Spleen (tissue), 11 donors: Measurements from ENCODE around the gene PLAU. TPM values are rescaled to one million over a fixed set of nuclear protein-coding genes. Genes with fewer than 3 reads are reported as not detected.
A peak's percentile ranks its signal among the peaks of the same experiment; 100 is the strongest.

Experiments
- DNase-seq: peaks from one replicate; pipeline ENCODE4 v3.0.0-alpha.2; 2020
- H3K27ac ChIP-seq, 8 donors: fragments of 200-600 bp; sonication (generic) in 7 of 8; 1 replicate in 4 of 8; 2 replicates in 4 of 8; pipeline versions ENCODE4 v1.5.0 to v1.8.0; 2016 to 2021; ENCODE audit warnings: inconsistent platforms in 4 of 8, mild to moderate bottlenecking in 4 of 8, moderate library complexity in 1 of 8
- H3K27me3 ChIP-seq, 7 donors: fragments of 200-600 bp; sonication (generic) in 6 of 7; replicated peaks in 1 of 7; 1 replicate in 4 of 7; 2 replicates in 3 of 7; pipeline versions ENCODE4 v1.5.0 to v1.8.0; 2016 to 2021; ENCODE audit warnings: inconsistent platforms in 3 of 7, mild to moderate bottlenecking in 1 of 7
- H3K36me3 ChIP-seq, 6 donors: fragments of 200-600 bp; sonication (generic) in 5 of 6; 1 replicate in 4 of 6; 2 replicates in 2 of 6; pipeline versions ENCODE4 v1.5.0 to v1.8.0; 2016 to 2021; ENCODE audit warnings: inconsistent platforms in 2 of 6
- H3K4me1 ChIP-seq, 6 donors: fragments of 200-600 bp; sonication (generic) in 5 of 6; 1 replicate in 3 of 6; 2 replicates in 3 of 6; pipeline versions ENCODE4 v1.5.0 to v1.8.0; 2016 to 2021; ENCODE audit warnings: inconsistent platforms in 3 of 6
- H3K4me3 ChIP-seq, 8 donors: fragments of 200-600 bp; sonication (generic) in 7 of 8; 1 replicate in 4 of 8; 2 replicates in 4 of 8; pipeline versions ENCODE4 v1.5.0 to v1.8.0; 2016 to 2021; ENCODE audit warnings: inconsistent platforms in 4 of 8, mild to moderate bottlenecking in 4 of 8, moderate library complexity in 2 of 8
- H3K9me3 ChIP-seq, 8 donors: fragments of 200-600 bp; sonication (generic) in 7 of 8; 1 replicate in 4 of 8; 2 replicates in 4 of 8; pipeline versions ENCODE4 v1.5.0 to v1.8.0; 2016 to 2021; ENCODE audit warnings: inconsistent platforms in 4 of 8
- POLR2A ChIP-seq, 3 donors: fragments of 450-650 bp; IDR thresholded peaks; one replicate each; pipeline ENCODE4 v1.5.1; 2017; ENCODE audit warnings: antibody characterized with exemption in 3 of 3, mild to moderate bottlenecking in 1 of 3
- POLR2AphosphoS5 ChIP-seq, 3 donors: sonication (generic); formaldehyde crosslinking; IDR thresholded peaks; one replicate each; pipeline ENCODE4 v1.5.1; 2017; ENCODE audit warnings: antibody characterized with exemption in 3 of 3
- WGBS, 5 donors: extraction: QIAGEN DNeasy Blood & Tissue Kit in 3 of 5; methylation state at CpG; one replicate each; pipeline versions ENCODE4 v1.1.5 to v1.1.7; 2013 to 2018; 5-methylcytosine and 5-hydroxymethylcytosine counted together
- intact Hi-C: fragments of 100-400 bp; cut with DNase I; formaldehyde crosslinking; loops from one replicate; pipeline ENCODE4 v1.15.0; 2023; ENCODE audit warnings: low total_unique reads
- polyA plus RNA-seq, 3 donors: library from polyadenylated mRNA; stranded (reverse); fragments of 200-250 nt; gene quantifications; one replicate each; pipeline ENCODE4 v1.2.1, GENCODE V29; 2013
- total RNA-seq, 7 donors: library from RNA; depleted of rRNA in 3 of 7; stranded (reverse); fragments of >200 nt in 3 of 7; fragmentation: NEBNext Ultra II Directional in 4 of 7; extraction: Animal tissue kit (Norgen Biotek cat#: 25700) in 4 of 7; gene quantifications; one replicate each; pipeline versions ENCODE4 v1.1.0 to v1.2.1, GENCODE V29; 2016 to 2021
- TF ChIP-seq, protein P1 (sequence below), 11 experiments: fragments of 200-600 bp in 7 of 11; fragments of 450-650 bp in 4 of 11; sonication (generic) in 4 of 11; IDR thresholded peaks in 8 of 11; conservative IDR thresholded peaks in 3 of 11; 1 replicate in 7 of 11; 2 replicates in 4 of 11; pipeline versions ENCODE4 v1.4.0 to v1.8.0; 2016 to 2021; ENCODE audit warnings: antibody characterized with exemption in 11 of 11, inconsistent platforms in 4 of 11, mild to moderate bottlenecking in 1 of 11
- donor health status: healthy with polysubstance abuse.
- donor health status: DM: no; HTN: no; CAD: no; lungs with moderate emphysema.
- donor health status: DM: no; HTN: no; CAD: no.
- donor health status: Bipolar disorder and iron deficiency.
- donor health status: healthy.
- donor health status: DM: no; HTN: no; CAD: no.
- donor health status: DM: yes; HTN: yes; CAD: no.

The PLAU gene
- total and polyA plus RNA-seq, 10 donors: 9.6 to 95.0 (median 30.3) TPM

GRCh38 chr10:73965890-73966768 is 55.2 kb downstream of the PLAU start:
- no peaks in the 10 kb centered on the region for H3K36me3 ChIP-seq
- no peak for DNase-seq
- H3K27me3 ChIP-seq: no peaks in the 10 kb centered on the region
- intact Hi-C loops: no loop called here
- WGBS, 5 donors: 55 to 65% (median 63%) methylated on average over 16 of the region's 16 CpGs
- H3K4me1 ChIP-seq: peaks cover 0 to 51% (median 15%) of the 10 kb centered on the region in 6 donors
- H3K27ac ChIP-seq: peak overlapping the region; percentile 42 to 82 (median 76)
- H3K4me3 ChIP-seq: peak overlapping the region in 2 of 8 donors; percentile 5 to 34
- TF ChIP-seq POLR2AphosphoS5 (IDR thresholded peaks at IDR 0.05): peak in 2 of 3 donors; percentile 54 to 65
- TF ChIP-seq, protein P1, sequence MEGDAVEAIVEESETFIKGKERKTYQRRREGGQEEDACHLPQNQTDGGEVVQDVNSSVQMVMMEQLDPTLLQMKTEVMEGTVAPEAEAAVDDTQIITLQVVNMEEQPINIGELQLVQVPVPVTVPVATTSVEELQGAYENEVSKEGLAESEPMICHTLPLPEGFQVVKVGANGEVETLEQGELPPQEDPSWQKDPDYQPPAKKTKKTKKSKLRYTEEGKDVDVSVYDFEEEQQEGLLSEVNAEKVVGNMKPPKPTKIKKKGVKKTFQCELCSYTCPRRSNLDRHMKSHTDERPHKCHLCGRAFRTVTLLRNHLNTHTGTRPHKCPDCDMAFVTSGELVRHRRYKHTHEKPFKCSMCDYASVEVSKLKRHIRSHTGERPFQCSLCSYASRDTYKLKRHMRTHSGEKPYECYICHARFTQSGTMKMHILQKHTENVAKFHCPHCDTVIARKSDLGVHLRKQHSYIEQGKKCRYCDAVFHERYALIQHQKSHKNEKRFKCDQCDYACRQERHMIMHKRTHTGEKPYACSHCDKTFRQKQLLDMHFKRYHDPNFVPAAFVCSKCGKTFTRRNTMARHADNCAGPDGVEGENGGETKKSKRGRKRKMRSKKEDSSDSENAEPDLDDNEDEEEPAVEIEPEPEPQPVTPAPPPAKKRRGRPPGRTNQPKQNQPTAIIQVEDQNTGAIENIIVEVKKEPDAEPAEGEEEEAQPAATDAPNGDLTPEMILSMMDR (IDR thresholded peaks at IDR 0.05 in 8 of 11, conservative IDR thresholded peaks at IDR 0.05 in 3 of 11): no peak
- H3K9me3 ChIP-seq: no peaks in the 10 kb centered on the region

DNA sequence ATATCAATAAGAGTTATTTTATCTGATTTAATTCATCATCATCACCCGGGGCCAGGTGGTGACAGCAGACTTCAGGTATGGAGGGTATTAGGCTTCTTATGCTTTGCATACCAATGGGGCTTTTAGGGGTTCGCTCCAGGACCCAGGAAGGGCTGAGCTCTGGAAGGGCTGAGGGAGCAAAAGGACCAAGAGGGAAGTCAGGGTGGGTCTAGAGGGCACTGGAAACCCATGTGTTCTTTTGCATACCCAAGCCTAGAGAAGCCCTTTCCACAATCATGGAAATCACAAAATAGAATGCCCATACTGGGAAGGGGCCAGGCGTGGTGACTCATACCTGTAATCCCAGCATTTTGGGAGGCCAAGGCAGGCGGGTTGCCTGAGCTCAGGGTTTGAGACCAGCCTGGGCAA is 56.1 kb downstream of the PLAU start:
- peaks cover 0 to 51% (median 15%) of the 10 kb centered on the region in 6 donors for H3K4me1 ChIP-seq
- no peaks in the 10 kb centered on the region for H3K9me3 ChIP-seq
- H3K27ac ChIP-seq: peak overlapping the region in 7 of 8 donors; percentile 42 to 82 (median 77)
- H3K36me3 ChIP-seq: no peaks in the 10 kb centered on the region
- H3K4me3 ChIP-seq: no peak overlapping the region
- no peak for DNase-seq
- intact Hi-C loops: no loop called here
- WGBS, 5 donors: 82 to 97% (median 91%) methylated on average over 4 of the region's 4 CpGs
- TF ChIP-seq POLR2A (IDR thresholded peaks at IDR 0.05): no peak
- TF ChIP-seq, protein P1 (IDR thresholded peaks at IDR 0.05 in 8 of 11, conservative IDR thresholded peaks at IDR 0.05 in 3 of 11): no peak
- TF ChIP-seq POLR2AphosphoS5 (IDR thresholded peaks at IDR 0.05): no peak
- no peaks in the 10 kb centered on the region for H3K27me3 ChIP-seq

Other genes with a start within 250 kb of the PLAU start
- 10 to 100 TPM in 4 of 7 donors, 1 to 10 TPM in 3; 5.4 to 15.7 (median 10.7) TPM for gene AGAP5, start 213.0 kb upstream of the PLAU start, total RNA-seq
- gene AGAP5, start 213.0 kb upstream of the PLAU start, polyA plus RNA-seq: 1 to 10 TPM; 2.6 to 5.8 (median 5.4) TPM
- 10 to 100 TPM; 61.1 to 75.6 (median 71.6) TPM for gene SEC24C, start 166.8 kb upstream of the PLAU start, total RNA-seq
- 10 to 100 TPM; 20.4 to 42.3 (median 28.6) TPM for gene SEC24C, start 166.8 kb upstream of the PLAU start, polyA plus RNA-seq
- 10 to 100 TPM; 14.6 to 31.6 (median 18.3) TPM for gene CHCHD1, start 129.1 kb upstream of the PLAU start, total RNA-seq
- gene CHCHD1, start 129.1 kb upstream of the PLAU start, polyA plus RNA-seq: 10 to 100 TPM; 57.9 to 75.9 (median 73.1) TPM
- 100 to 1,000 TPM in 6 of 7 donors, 10 to 100 TPM in 1; 97.0 to 141 (median 129) TPM for gene ZSWIM8, start 125.5 kb upstream of the PLAU start, total RNA-seq
- 100 to 1,000 TPM in 2 of 3 donors, 10 to 100 TPM in 1; 51.5 to 109 (median 101) TPM for gene ZSWIM8, start 125.5 kb upstream of the PLAU start, polyA plus RNA-seq
- 100 to 1,000 TPM in 5 of 7 donors, 10 to 100 TPM in 2; 84.6 to 159 (median 117) TPM for gene NDST2, start 99.5 kb upstream of the PLAU start, total RNA-seq
- gene NDST2, start 99.5 kb upstream of the PLAU start, polyA plus RNA-seq: 10 to 100 TPM; 10.9 to 21.7 (median 12.3) TPM
- 10 to 100 TPM; 32.7 to 55.2 (median 45.8) TPM for gene CAMK2G, start 36.6 kb upstream of the PLAU start, total RNA-seq
- gene CAMK2G, start 36.6 kb upstream of the PLAU start, polyA plus RNA-seq: 10 to 100 TPM; 10.4 to 18.0 (median 17.1) TPM
- 100 to 1,000 TPM in 3 of 7 donors, 10 to 100 TPM in 4; 42.9 to 214 (median 88.0) TPM for gene VCL, start 87.0 kb downstream of the PLAU start, total RNA-seq
- 10 to 100 TPM in 1 of 3 donors, 1 to 10 TPM in 2; 8.8 to 13.6 (median 9.4) TPM for gene VCL, start 87.0 kb downstream of the PLAU start, polyA plus RNA-seq
- gene AP3M1, start 239.7 kb downstream of the PLAU start, total RNA-seq: 10 to 100 TPM; 31.6 to 39.5 (median 34.3) TPM
- 10 to 100 TPM in 1 of 3 donors, 1 to 10 TPM in 2; 7.3 to 13.0 (median 9.1) TPM for gene AP3M1, start 239.7 kb downstream of the PLAU start, polyA plus RNA-seq
- 10 to 100 TPM; 24.2 to 40.5 (median 34.1) TPM for gene ADK, start 240.1 kb downstream of the PLAU start, total RNA-seq
- 10 to 100 TPM; 11.1 to 18.9 (median 17.1) TPM for gene ADK, start 240.1 kb downstream of the PLAU start, polyA plus RNA-seq